A549 (cell line): Measurements from ENCODE around the gene BAHD1.

Source experiments
- EP300 ChIP-seq, 2 experiments: fragments of >200 bp; sonication (Bioruptor Twin); formaldehyde crosslinking; IDR thresholded peaks; 2 replicates in 1 of 2; 3 replicates in 1 of 2; pipeline ENCODE4 v1.6.1; 2016 to 2017
- MAFK ChIP-seq: fragments of 450-650 bp; IDR thresholded peaks from 2 replicates; pipeline ENCODE4 v1.6.1; 2014; ENCODE audit not compliant: partially characterized antibody
- POLR2A ChIP-seq: IDR thresholded peaks from 2 replicates; pipeline ENCODE4 v1.6.1; 2012; ENCODE audit warnings: mild to moderate bottlenecking, low read length
- RNF2 ChIP-seq: fragments of 200-600 bp; sonication (generic); IDR thresholded peaks from 2 replicates; pipeline ENCODE4 v1.6.1; 2016; ENCODE audit warnings: low read depth, mild to moderate bottlenecking, antibody characterized with exemption, moderate library complexity, borderline replicate concordance
- TF ChIP-seq, protein P1 (sequence below): fragments of >200 bp; sonication (Bioruptor Twin); formaldehyde crosslinking; IDR thresholded peaks from 3 replicates; pipeline ENCODE4 v1.5.1; 2016
- TF ChIP-seq, protein P2 (sequence below): fragments of 200-600 bp; sonication (generic); IDR thresholded peaks from 2 replicates; pipeline ENCODE4 v1.6.1; 2016; ENCODE audit warnings: antibody characterized with exemption, mild to moderate bottlenecking, moderate library complexity

- TF ChIP-seq, protein P1, sequence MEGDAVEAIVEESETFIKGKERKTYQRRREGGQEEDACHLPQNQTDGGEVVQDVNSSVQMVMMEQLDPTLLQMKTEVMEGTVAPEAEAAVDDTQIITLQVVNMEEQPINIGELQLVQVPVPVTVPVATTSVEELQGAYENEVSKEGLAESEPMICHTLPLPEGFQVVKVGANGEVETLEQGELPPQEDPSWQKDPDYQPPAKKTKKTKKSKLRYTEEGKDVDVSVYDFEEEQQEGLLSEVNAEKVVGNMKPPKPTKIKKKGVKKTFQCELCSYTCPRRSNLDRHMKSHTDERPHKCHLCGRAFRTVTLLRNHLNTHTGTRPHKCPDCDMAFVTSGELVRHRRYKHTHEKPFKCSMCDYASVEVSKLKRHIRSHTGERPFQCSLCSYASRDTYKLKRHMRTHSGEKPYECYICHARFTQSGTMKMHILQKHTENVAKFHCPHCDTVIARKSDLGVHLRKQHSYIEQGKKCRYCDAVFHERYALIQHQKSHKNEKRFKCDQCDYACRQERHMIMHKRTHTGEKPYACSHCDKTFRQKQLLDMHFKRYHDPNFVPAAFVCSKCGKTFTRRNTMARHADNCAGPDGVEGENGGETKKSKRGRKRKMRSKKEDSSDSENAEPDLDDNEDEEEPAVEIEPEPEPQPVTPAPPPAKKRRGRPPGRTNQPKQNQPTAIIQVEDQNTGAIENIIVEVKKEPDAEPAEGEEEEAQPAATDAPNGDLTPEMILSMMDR: no peak
- TF ChIP-seq, protein P2, sequence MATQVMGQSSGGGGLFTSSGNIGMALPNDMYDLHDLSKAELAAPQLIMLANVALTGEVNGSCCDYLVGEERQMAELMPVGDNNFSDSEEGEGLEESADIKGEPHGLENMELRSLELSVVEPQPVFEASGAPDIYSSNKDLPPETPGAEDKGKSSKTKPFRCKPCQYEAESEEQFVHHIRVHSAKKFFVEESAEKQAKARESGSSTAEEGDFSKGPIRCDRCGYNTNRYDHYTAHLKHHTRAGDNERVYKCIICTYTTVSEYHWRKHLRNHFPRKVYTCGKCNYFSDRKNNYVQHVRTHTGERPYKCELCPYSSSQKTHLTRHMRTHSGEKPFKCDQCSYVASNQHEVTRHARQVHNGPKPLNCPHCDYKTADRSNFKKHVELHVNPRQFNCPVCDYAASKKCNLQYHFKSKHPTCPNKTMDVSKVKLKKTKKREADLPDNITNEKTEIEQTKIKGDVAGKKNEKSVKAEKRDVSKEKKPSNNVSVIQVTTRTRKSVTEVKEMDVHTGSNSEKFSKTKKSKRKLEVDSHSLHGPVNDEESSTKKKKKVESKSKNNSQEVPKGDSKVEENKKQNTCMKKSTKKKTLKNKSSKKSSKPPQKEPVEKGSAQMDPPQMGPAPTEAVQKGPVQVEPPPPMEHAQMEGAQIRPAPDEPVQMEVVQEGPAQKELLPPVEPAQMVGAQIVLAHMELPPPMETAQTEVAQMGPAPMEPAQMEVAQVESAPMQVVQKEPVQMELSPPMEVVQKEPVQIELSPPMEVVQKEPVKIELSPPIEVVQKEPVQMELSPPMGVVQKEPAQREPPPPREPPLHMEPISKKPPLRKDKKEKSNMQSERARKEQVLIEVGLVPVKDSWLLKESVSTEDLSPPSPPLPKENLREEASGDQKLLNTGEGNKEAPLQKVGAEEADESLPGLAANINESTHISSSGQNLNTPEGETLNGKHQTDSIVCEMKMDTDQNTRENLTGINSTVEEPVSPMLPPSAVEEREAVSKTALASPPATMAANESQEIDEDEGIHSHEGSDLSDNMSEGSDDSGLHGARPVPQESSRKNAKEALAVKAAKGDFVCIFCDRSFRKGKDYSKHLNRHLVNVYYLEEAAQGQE: no peak
- TF ChIP-seq RNF2 (no peak), EP300 (IDR thresholded peaks at IDR 0.05) (no peak), MAFK (no peak), POLR2A (no peak)
Measured at GRCh38 chr15:40424483-40425115, 16.2 kb upstream of the BAHD1 start.
